Gastroesophageal sphincter (tissue), 4 donors: ENCODE data around the gene AMOTL1. TPM values are rescaled to one million over a fixed set of nuclear protein-coding genes. Genes with fewer than 3 reads are reported as not detected.

ENCODE experiments used
- ATAC-seq: fragments of 150-250 bp; one replicate; pipeline ENCODE4 v1.9.1; 2016; ENCODE audit warnings: mild to moderate bottlenecking, moderate library complexity
- H3K27ac ChIP-seq, 4 donors: fragments of 200-600 bp; sonication (generic) in 3 of 4; 1 replicate in 3 of 4; 2 replicates in 1 of 4; pipeline ENCODE4 v1.5.1; 2016 to 2019
- H3K27me3 ChIP-seq: fragments of 200-600 bp; sonication (generic); one replicate; pipeline ENCODE4 v1.5.1; 2019
- H3K36me3 ChIP-seq, 2 donors: fragments of 200-600 bp; sonication (generic); one replicate each; pipeline ENCODE4 v1.5.1; 2019; ENCODE audit warnings: control low read depth in 1 of 2
- H3K4me1 ChIP-seq, 3 donors: fragments of 200-600 bp; sonication (generic); 1 replicate in 2 of 3; 2 replicates in 1 of 3; pipeline ENCODE4 v1.5.1; 2016 to 2019; ENCODE audit warnings: control low read depth in 2 of 3
- H3K4me3 ChIP-seq, 2 donors: fragments of 200-600 bp; sonication (generic); one replicate each; pipeline ENCODE4 v1.5.1; 2019; ENCODE audit warnings: mild to moderate bottlenecking in 1 of 2, moderate library complexity in 1 of 2
- H3K9me3 ChIP-seq, 3 donors: fragments of 200-600 bp; sonication (generic); one replicate each; pipeline ENCODE4 v1.5.1; 2017 to 2019; ENCODE audit warnings: control low read depth in 2 of 3
- CTCF ChIP-seq, 4 experiments: fragments of 200-600 bp in 2 of 4; fragments of 450-650 bp in 2 of 4; sonication (generic) in 1 of 4; IDR thresholded peaks; one replicate each; pipeline ENCODE4 v1.5.1; 2017 to 2019; ENCODE audit warnings: antibody characterized with exemption in 4 of 4, mild to moderate bottlenecking in 2 of 4, moderate library complexity in 2 of 4
- EP300 ChIP-seq: sonication (generic); formaldehyde crosslinking; IDR thresholded peaks from one replicate; pipeline ENCODE4 v1.6.1; 2017; ENCODE audit warnings: antibody characterized with exemption, mild to moderate bottlenecking
- POLR2A ChIP-seq, 2 donors: fragments of 450-650 bp; IDR thresholded peaks; one replicate each; pipeline ENCODE4 v1.6.1; 2017; ENCODE audit warnings: antibody characterized with exemption in 2 of 2, mild to moderate bottlenecking in 2 of 2, moderate library complexity in 1 of 2
- POLR2AphosphoS5 ChIP-seq: sonication (generic); formaldehyde crosslinking; IDR thresholded peaks from one replicate; pipeline ENCODE4 v1.6.1; 2017; ENCODE audit warnings: antibody characterized with exemption
- WGBS, 2 donors: methylation state at CpG; one replicate each; pipeline ENCODE4 v1.1.5; 2018; ENCODE audit warnings: low coverage in 1 of 2; 5-methylcytosine and 5-hydroxymethylcytosine counted together
- total RNA-seq, 4 donors: library from RNA; depleted of rRNA; stranded (reverse); fragments of >200 nt; gene quantifications; one replicate each; pipeline ENCODE4 v1.1.0, GENCODE V29; 2016

The AMOTL1 gene
- total RNA-seq, 4 donors from 2014 or later, result 136 to 215 (median 176) TPM

- H3K4me1 ChIP-seq, result peaks cover 20 to 100% (median 36%) of the 10 kb centered on the region in 3 donors
- peak overlapping the region; percentile 44 to 78 (median 70) for H3K27ac ChIP-seq
- peaks cover 0 to 40% of the 10 kb centered on the region in 2 donors for H3K36me3 ChIP-seq
- H3K9me3 ChIP-seq, result no peaks in the 10 kb centered on the region
- ATAC-seq, result no peak
- H3K4me3 ChIP-seq, result no peak overlapping the region
- 76 to 86% methylated on average over 15 to 16 of the region's 17 CpGs for WGBS, 2 donors
- no peaks in the 10 kb centered on the region for H3K27me3 ChIP-seq
- no peak for TF ChIP-seq POLR2AphosphoS5
- TF ChIP-seq EP300, result no peak
- no peak for TF ChIP-seq CTCF (IDR thresholded peaks at IDR 0.05)
- no peak for TF ChIP-seq POLR2A (IDR thresholded peaks at IDR 0.05)
These were observed 31.6 kb downstream of the AMOTL1 start for GRCh38 chr11:94799726-94800125.

GRCh38 chr11:94800414-94800813 is 32.3 kb downstream of the AMOTL1 start:
- peaks cover 16 to 100% (median 38%) of the 10 kb centered on the region in 3 donors for H3K4me1 ChIP-seq
- WGBS, 2 donors, result 0 to 17% methylated on average over 1 of the region's 1 CpG
- peak overlapping the region; percentile 44 to 78 (median 70) for H3K27ac ChIP-seq
- H3K36me3 ChIP-seq, result peaks cover 0 to 40% of the 10 kb centered on the region in 2 donors
- no peaks in the 10 kb centered on the region for H3K9me3 ChIP-seq
- H3K27me3 ChIP-seq, result no peaks in the 10 kb centered on the region
- no peak overlapping the region for H3K4me3 ChIP-seq
- peak; percentile 49 for ATAC-seq
- no peak for TF ChIP-seq EP300
- TF ChIP-seq POLR2AphosphoS5, result no peak
- TF ChIP-seq CTCF (IDR thresholded peaks at IDR 0.05), result no peak
- no peak for TF ChIP-seq POLR2A (IDR thresholded peaks at IDR 0.05)

GRCh38 chr11:94801866-94802460 is 33.8 kb downstream of the AMOTL1 start:
- Histone ChIP-seq H3K9me3 (no peaks in the 10 kb centered on the region), H3K4me3 (no peak overlapping the region), H3K4me1 (peaks cover 22 to 100% (median 37%) of the 10 kb centered on the region in 3 donors), H3K27ac (peak overlapping the region; percentile 34 to 78 (median 70)), H3K36me3 (peaks cover 0 to 40% of the 10 kb centered on the region in 2 donors), H3K27me3 (no peaks in the 10 kb centered on the region)
- WGBS, 2 donors, result 50 to 81% methylated on average over 1 to 4 of the region's 4 CpGs
- TF ChIP-seq EP300 (no peak), POLR2AphosphoS5 (peak; percentile 77), CTCF (IDR thresholded peaks at IDR 0.05) (no peak), POLR2A (IDR thresholded peaks at IDR 0.05) (no peak)
- no peak for ATAC-seq

- Histone ChIP-seq H3K27ac (peak overlapping the region; percentile 18 to 78 (median 70)), H3K4me3 (no peak overlapping the region), H3K36me3 (peaks cover 0 to 40% of the 10 kb centered on the region in 2 donors), H3K9me3 (no peaks in the 10 kb centered on the region), H3K27me3 (no peaks in the 10 kb centered on the region), H3K4me1 (peaks cover 22 to 100% (median 33%) of the 10 kb centered on the region in 3 donors)
- TF ChIP-seq POLR2A (IDR thresholded peaks at IDR 0.05) (no peak), CTCF (IDR thresholded peaks at IDR 0.05) (no peak), EP300 (no peak), POLR2AphosphoS5 (no peak)
- no peak for ATAC-seq
- WGBS, 2 donors, result 40 to 70% methylated on average over 2 to 5 of the region's 5 CpGs
These were observed 34.3 kb downstream of the AMOTL1 start for GRCh38 chr11:94802501-94802900.

GRCh38 chr11:94803491-94803890 is 35.3 kb downstream of the AMOTL1 start:
- Histone ChIP-seq H3K9me3 (no peaks in the 10 kb centered on the region), H3K4me1 (peaks cover 22 to 90% (median 33%) of the 10 kb centered on the region in 3 donors), H3K27me3 (no peaks in the 10 kb centered on the region), H3K4me3 (no peak overlapping the region), H3K36me3 (peaks cover 0 to 40% of the 10 kb centered on the region in 2 donors), H3K27ac (peak overlapping the region in 3 of 4 donors; percentile 18 to 72 (median 68))
- peak; percentile 32 for ATAC-seq
- TF ChIP-seq EP300 (no peak), CTCF (IDR thresholded peaks at IDR 0.05) (no peak), POLR2AphosphoS5 (no peak), POLR2A (IDR thresholded peaks at IDR 0.05) (no peak)
